Tibial artery (tissue), 4 donors: ENCODE results near the gene PLA2G2F.

ENCODE experiments used
- DNase-seq, 2 donors: peaks; one replicate each; pipeline ENCODE4 v3.0.0-alpha.2; 2019
- H3K27ac ChIP-seq, 2 donors: fragments of 200-600 bp; sonication (generic) in 1 of 2; 1 replicate in 1 of 2; 2 replicates in 1 of 2; pipeline ENCODE4 v1.5.1; 2018 to 2019; ENCODE audit warnings: mild to moderate bottlenecking in 1 of 2
- H3K27me3 ChIP-seq, 2 donors: fragments of 200-600 bp; sonication (generic) in 1 of 2; one replicate each; pipeline versions ENCODE4 v1.5.1 to v1.6.0; 2016 to 2019
- H3K36me3 ChIP-seq, 3 donors: fragments of 200-600 bp; sonication (generic) in 2 of 3; one replicate each; pipeline ENCODE4 v1.5.1; 2016 to 2019; ENCODE audit warnings: mild to moderate bottlenecking in 2 of 3
- H3K4me1 ChIP-seq, 4 donors: fragments of 200-600 bp; sonication (generic) in 2 of 4; 1 replicate in 3 of 4; 2 replicates in 1 of 4; pipeline ENCODE4 v1.5.1; 2016 to 2019
- H3K4me3 ChIP-seq, 2 donors: fragments of 200-600 bp; sonication (generic) in 1 of 2; 1 replicate in 1 of 2; 2 replicates in 1 of 2; pipeline ENCODE4 v1.5.1; 2018 to 2019; ENCODE audit warnings: mild to moderate bottlenecking in 2 of 2
- H3K9me3 ChIP-seq, 3 donors: fragments of 200-600 bp; sonication (generic) in 1 of 3; one replicate each; pipeline ENCODE4 v1.5.1; 2016 to 2019
- CTCF ChIP-seq, 2 experiments: fragments of 200-600 bp in 1 of 2; fragments of 450-650 bp in 1 of 2; IDR thresholded peaks; one replicate each; pipeline ENCODE4 v1.5.1; 2017 to 2019; ENCODE audit warnings: antibody characterized with exemption in 2 of 2, mild to moderate bottlenecking in 1 of 2, moderate library complexity in 1 of 2
- intact Hi-C: fragments of 100-400 bp; cut with DNase I; formaldehyde crosslinking; loops from one replicate; pipeline ENCODE4 v1.15.0; 2023; ENCODE audit warnings: low total_unique reads

Gene PLA2G2F

DNA sequence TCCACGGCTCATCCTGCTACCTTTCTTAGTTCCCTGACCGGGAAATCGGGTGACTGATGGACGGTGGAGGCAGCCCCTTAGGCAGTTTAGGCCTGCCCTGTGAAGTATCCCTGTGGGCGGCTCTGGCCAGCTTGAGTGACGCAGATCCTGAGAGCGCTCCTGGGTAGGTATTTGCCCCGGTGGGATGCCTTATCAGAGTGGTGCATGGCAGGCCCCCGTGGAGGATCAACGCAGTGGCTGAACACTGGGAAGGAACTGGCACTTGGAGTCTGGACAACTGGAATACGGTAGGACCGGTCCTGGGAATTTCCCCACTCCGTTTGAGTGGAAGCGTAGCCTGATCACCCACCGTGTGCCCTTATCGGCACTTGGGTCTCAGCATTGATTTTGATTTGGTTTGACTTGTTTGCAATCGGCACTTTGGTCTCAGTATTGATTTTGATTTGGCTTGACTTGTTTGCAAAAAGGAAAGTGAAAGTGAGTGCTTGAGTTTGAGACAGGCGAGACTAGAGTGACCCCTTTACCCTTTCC is 15.2 kb downstream of the PLA2G2F start:
- Histone ChIP-seq H3K36me3 (no peaks in the 10 kb centered on the region), H3K9me3 (peaks cover 0 to 17% (median 7%) of the 10 kb centered on the region in 3 donors), H3K4me1 (peaks cover 0 to 14% (median 8%) of the 10 kb centered on the region in 4 donors), H3K27ac (no peak overlapping the region), H3K27me3 (peaks cover 0 to 26% of the 10 kb centered on the region in 2 donors), H3K4me3 (no peak overlapping the region)
- intact Hi-C loops: loop anchor here (5.0 kb wide), 1 partner anchor 177 kb away; the partner anchor contains the start of gene PLA2G2A
- no peak for TF ChIP-seq CTCF (IDR thresholded peaks at IDR 0.05)
- DNase-seq: peak in 1 of 2 donors; percentile 43

GRCh38 chr1:20158358-20159070 is 19.4 kb downstream of the PLA2G2F start:
- DNase-seq: no peak
- Histone ChIP-seq H3K27ac (no peak overlapping the region), H3K4me1 (no peaks in the 10 kb centered on the region), H3K4me3 (no peak overlapping the region), H3K27me3 (no peaks in the 10 kb centered on the region), H3K36me3 (no peaks in the 10 kb centered on the region), H3K9me3 (peaks cover 0 to 41% (median 41%) of the 10 kb centered on the region in 3 donors)
- no peak for TF ChIP-seq CTCF (IDR thresholded peaks at IDR 0.05)
- intact Hi-C loops: no loop called here

DNA sequence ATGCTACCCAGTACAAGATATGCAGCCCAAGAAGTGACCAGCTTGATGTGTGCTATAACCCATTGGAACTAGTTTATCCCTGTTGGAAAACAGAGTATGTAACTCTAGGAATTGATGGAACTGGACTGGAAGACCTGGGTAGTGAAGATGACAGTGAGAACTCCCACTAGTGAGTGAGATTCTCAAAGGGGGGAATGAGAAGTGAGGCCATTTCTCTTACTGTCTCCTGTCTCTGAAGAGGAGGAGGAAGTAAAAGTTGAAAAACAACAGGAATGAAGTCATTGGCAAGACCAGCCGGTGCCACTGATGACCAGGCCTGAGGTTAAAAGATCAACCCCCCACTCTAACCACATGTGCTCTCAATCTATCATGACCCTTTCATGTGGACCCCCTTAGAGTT is 20.9 kb downstream of the PLA2G2F start:
- intact Hi-C loops: no loop called here

GRCh38 chr1:20164694-20165202 is 25.6 kb downstream of the PLA2G2F start:
- TF ChIP-seq CTCF (IDR thresholded peaks at IDR 0.05): no peak
- Histone ChIP-seq H3K4me3 (no peak overlapping the region), H3K9me3 (peaks cover 0 to 30% (median 20%) of the 10 kb centered on the region in 3 donors), H3K27me3 (peaks cover 0 to 53% of the 10 kb centered on the region in 2 donors), H3K36me3 (no peaks in the 10 kb centered on the region), H3K27ac (no peak overlapping the region), H3K4me1 (no peaks in the 10 kb centered on the region)
- DNase-seq: peak in 1 of 2 donors; percentile 63
- intact Hi-C loops: no loop called here

More for the DNA sequence above, 20.9 kb downstream of the PLA2G2F start:
- H3K9me3 ChIP-seq: peaks cover 0 to 41% (median 41%) of the 10 kb centered on the region in 3 donors
- H3K27me3 ChIP-seq: peaks cover 0 to 11% of the 10 kb centered on the region in 2 donors
- H3K4me1 ChIP-seq: no peaks in the 10 kb centered on the region
- H3K4me3 ChIP-seq: no peak overlapping the region
- no peak overlapping the region for H3K27ac ChIP-seq
- H3K36me3 ChIP-seq: no peaks in the 10 kb centered on the region
- TF ChIP-seq CTCF (IDR thresholded peaks at IDR 0.05): no peak
- no peak for DNase-seq

GRCh38 chr1:20165522-20165951 is 26.4 kb downstream of the PLA2G2F start:
- peaks cover 0 to 59% of the 10 kb centered on the region in 2 donors for H3K27me3 ChIP-seq
- no peak for TF ChIP-seq CTCF (IDR thresholded peaks at IDR 0.05)
- no peaks in the 10 kb centered on the region for H3K36me3 ChIP-seq
- no peak overlapping the region for H3K27ac ChIP-seq
- no peak for DNase-seq
- peaks cover 0 to 22% (median 12%) of the 10 kb centered on the region in 3 donors for H3K9me3 ChIP-seq
- intact Hi-C loops: no loop called here
- no peaks in the 10 kb centered on the region for H3K4me1 ChIP-seq
- no peak overlapping the region for H3K4me3 ChIP-seq
